GM21381 (cell line): ENCODE results near the gene ENOPH1.

Experiments used
- ATAC-seq: cut with Tn5 transposase; IDR thresholded peaks from one replicate; pipeline ENCODE4 v1.9.1; 2021; ENCODE audit warnings: mild to moderate bottlenecking, moderate library complexity; ENCODE audit not compliant: unreplicated experiment

The ENOPH1 gene

DNA sequence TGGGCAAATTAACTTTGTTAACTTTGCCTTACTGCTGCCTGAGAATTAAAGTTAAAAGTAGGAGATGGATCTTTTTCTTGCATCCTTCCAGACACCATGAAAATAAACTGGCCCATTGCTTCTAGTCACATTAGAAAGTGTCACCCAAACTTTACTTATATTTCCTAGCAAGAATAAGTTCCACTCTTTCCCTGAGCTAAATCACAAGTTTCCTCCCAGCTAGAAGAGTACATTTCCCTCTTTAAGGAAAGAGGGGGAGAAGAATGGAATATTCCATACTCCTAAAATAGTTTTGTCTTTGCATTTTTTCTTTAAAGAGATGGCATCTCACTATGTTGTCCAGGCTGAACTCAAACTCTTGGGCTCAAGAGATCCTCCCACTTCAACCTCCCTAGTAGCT is 77.6 kb downstream of the ENOPH1 start:
- no peak for ATAC-seq

DNA sequence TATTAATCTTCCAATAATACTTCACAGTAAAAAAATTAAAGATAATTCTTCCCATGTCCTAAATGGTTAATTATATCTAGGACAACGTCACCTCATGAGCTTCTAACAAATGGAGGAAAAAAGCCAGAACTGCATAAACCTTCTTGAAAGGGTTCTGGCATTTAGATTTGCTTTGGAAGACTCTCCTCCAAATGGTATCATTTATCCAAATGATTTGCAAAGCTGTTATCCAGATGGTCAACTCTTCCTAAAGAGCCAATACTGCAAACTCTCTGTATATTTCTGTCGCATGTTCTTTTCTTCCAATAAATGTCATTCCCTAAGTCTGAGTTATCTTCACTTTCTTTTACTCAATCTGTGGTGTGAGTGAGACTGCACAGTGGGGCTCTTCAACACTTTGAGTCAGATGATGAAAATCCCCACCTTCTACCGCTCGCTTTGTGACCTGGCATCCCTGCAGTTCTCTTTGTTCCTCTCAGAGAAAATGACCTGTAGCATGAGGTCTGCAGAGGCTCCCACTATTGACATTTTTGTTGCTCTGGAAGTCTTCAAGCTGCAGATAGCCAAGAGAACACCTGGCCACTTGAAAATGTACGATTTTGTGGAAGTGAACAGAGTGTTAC is 78.5 kb downstream of the ENOPH1 start:
- ATAC-seq: no peak

DNA sequence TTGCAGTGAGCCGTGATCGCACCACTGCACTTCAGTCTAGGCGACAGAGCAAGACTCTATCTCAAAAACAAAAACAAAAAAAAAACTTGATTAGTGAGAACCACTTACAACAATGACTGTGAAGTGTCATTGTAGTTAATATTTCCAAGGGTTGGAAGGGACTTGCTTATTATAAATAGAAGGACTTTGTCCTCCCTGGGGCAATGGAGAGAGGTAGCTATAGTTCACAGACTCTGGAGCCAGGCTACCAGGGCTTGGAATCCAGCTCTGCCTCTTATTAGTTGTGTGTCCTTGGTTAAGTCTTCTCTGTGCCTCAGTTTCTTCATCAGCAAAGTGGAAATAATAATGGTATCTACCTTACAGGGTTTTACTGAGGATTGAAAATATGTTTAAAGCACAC is 79.8 kb downstream of the ENOPH1 start:
- ATAC-seq: no peak
